Right ventricle myocardium inferior (tissue), 1 donor: ENCODE measurements around the gene PAPSS1. TPM values are rescaled to one million over a fixed set of nuclear protein-coding genes. Genes with fewer than 3 reads are reported as not detected.
"Not testable (repeated sequence)": the region's sequence is repeated elsewhere in the genome, so short reads cannot be mapped to it uniquely, and the experiment has no call there.

Experiments used
- ATAC-seq: fragments of 200-7000 bp; cut with Tn5 transposase; one replicate; pipeline ENCODE4 v1.9.1; 2020; ENCODE audit warnings: mild to moderate bottlenecking, moderate library complexity
- DNase-seq: peaks from one replicate; pipeline ENCODE4 v3.0.0; 2021; ENCODE audit errors: missing footprints
- intact Hi-C: fragments of 100-400 bp; cut with DNase I; formaldehyde crosslinking; loops from one replicate; pipeline ENCODE4 v1.11.0; 2022
- total RNA-seq: library from RNA; stranded (reverse); fragmentation: NEBNext Ultra II Directional; extraction: Animal tissue kit (Norgen Biotek cat#: 25700); gene quantifications from one replicate; pipeline ENCODE4 v1.2.1, GENCODE V29; 2021
- donor health status: DM: no; HTN: yes; CAD: no; lungs with severe emphysema.

PAPSS1 gene
- total RNA-seq, 1 donor from 2014 or later, result 10.0 TPM

- DNase-seq (no peak), ATAC-seq (no peak)
- intact Hi-C loops, result no loop called here
These were observed 13.4 kb upstream of the PAPSS1 start for GRCh38 chr4:107733431-107733925.

- DNase-seq, intact Hi-C loops, ATAC-seq: not testable (repeated sequence)
These were observed 9.0 kb upstream of the PAPSS1 start for GRCh38 chr4:107729050-107729449.

GRCh38 chr4:107726131-107726925, 6.3 kb upstream of the PAPSS1 start:
- DNase-seq, result peak; percentile 71
- intact Hi-C loops, ATAC-seq: not testable (repeated sequence)

GRCh38 chr4:107725281-107725859, 5.3 kb upstream of the PAPSS1 start:
- DNase-seq, result no peak
- ATAC-seq, result no peak
- intact Hi-C loops, result no loop called here

- intact Hi-C loops, ATAC-seq, DNase-seq: not testable (repeated sequence)
These were observed 3.3 kb upstream of the PAPSS1 start for GRCh38 chr4:107723331-107723730.

- DNase-seq (peak; percentile 44), ATAC-seq (no peak)
- intact Hi-C loops, result no loop called here
These were observed 1.5 kb upstream of the PAPSS1 start for GRCh38 chr4:107721436-107722100.

GRCh38 chr4:107719207-107719921, 670 bp downstream of the PAPSS1 start:
- no peak for ATAC-seq
- intact Hi-C loops, result no loop called here
- DNase-seq, result no peak

- intact Hi-C loops, result no loop called here
- DNase-seq (no peak), ATAC-seq (no peak)
These were observed 1.6 kb downstream of the PAPSS1 start for GRCh38 chr4:107718351-107718965.

GRCh38 chr4:107714256-107714655, 5.8 kb downstream of the PAPSS1 start:
- intact Hi-C loops, result no loop called here
- DNase-seq (no peak), ATAC-seq (no peak)

GRCh38 chr4:107712236-107712635, 7.8 kb downstream of the PAPSS1 start:
- intact Hi-C loops, result no loop called here
- ATAC-seq (no peak), DNase-seq (no peak)

- intact Hi-C loops, result no loop called here
- ATAC-seq, result no peak
- no peak for DNase-seq
These were observed 8.2 kb downstream of the PAPSS1 start for GRCh38 chr4:107711831-107712230.

GRCh38 chr4:107710493-107711459, 9.3 kb downstream of the PAPSS1 start:
- intact Hi-C loops, result no loop called here
- no peak for ATAC-seq
- DNase-seq, result no peak

GRCh38 chr4:107709916-107710315, 10.1 kb downstream of the PAPSS1 start:
- intact Hi-C loops, result no loop called here
- no peak for ATAC-seq

GRCh38 chr4:107708225-107708624, 11.8 kb downstream of the PAPSS1 start:
- DNase-seq, result no peak
- intact Hi-C loops, result no loop called here
- no peak for ATAC-seq

More at GRCh38 chr4:107709916-107710315, 10.1 kb downstream of the PAPSS1 start:
- DNase-seq, result no peak

GRCh38 chr4:107705742-107706556, 14.1 kb downstream of the PAPSS1 start:
- ATAC-seq (no peak), DNase-seq (no peak)
- intact Hi-C loops, result no loop called here

- intact Hi-C loops, result no loop called here
- ATAC-seq, result no peak
- DNase-seq, result no peak
These were observed 18.5 kb downstream of the PAPSS1 start for GRCh38 chr4:107701565-107701964.
